ENCODE data around the gene SLC7A11.

Gene SLC7A11

GRCh38 chr4:138262469-138262868, 20.3 kb upstream of the SLC7A11 start:
- H3K36me3 ChIP-seq (ENCODE audit: control insufficient read depth, insufficient read depth, low read length): no peaks in the 10 kb centered on the region
- no peak overlapping the region for H3K4me3 ChIP-seq (ENCODE audit: low read depth, low read length)
- H3K27me3 ChIP-seq (ENCODE audit: control insufficient read depth, insufficient read depth, low read length): no peaks in the 10 kb centered on the region
- no peaks in the 10 kb centered on the region for H3K4me1 ChIP-seq (ENCODE audit: control insufficient read depth, insufficient read depth, low read length)
- no peak overlapping the region for H3K9ac ChIP-seq (ENCODE audit: low read depth, low read length)
- H3K27ac ChIP-seq (ENCODE audit: low read depth, low read length): no peak overlapping the region
- no peaks in the 10 kb centered on the region for H3K9me3 ChIP-seq (ENCODE audit: control insufficient read depth, insufficient read depth, low read length)

- H3K27ac ChIP-seq (ENCODE audit: low read depth, low read length): no peak overlapping the region
- no peaks in the 10 kb centered on the region for H3K36me3 ChIP-seq (ENCODE audit: control insufficient read depth, insufficient read depth, low read length)
- no peak overlapping the region for H3K4me3 ChIP-seq (ENCODE audit: low read depth, low read length)
- H3K9ac ChIP-seq (ENCODE audit: low read depth, low read length): no peak overlapping the region
- H3K4me1 ChIP-seq (ENCODE audit: control insufficient read depth, insufficient read depth, low read length): no peaks in the 10 kb centered on the region
- H3K9me3 ChIP-seq (ENCODE audit: control insufficient read depth, insufficient read depth, low read length): no peaks in the 10 kb centered on the region
- no peaks in the 10 kb centered on the region for H3K27me3 ChIP-seq (ENCODE audit: control insufficient read depth, insufficient read depth, low read length)
These were observed 19.9 kb upstream of the SLC7A11 start for GRCh38 chr4:138262030-138262429.

GRCh38 chr4:138259824-138260223, 17.7 kb upstream of the SLC7A11 start:
- Histone ChIP-seq H3K4me3 (ENCODE audit: low read depth, low read length) (no peak overlapping the region), H3K36me3 (ENCODE audit: control insufficient read depth, insufficient read depth, low read length) (no peaks in the 10 kb centered on the region), H3K9me3 (ENCODE audit: control insufficient read depth, insufficient read depth, low read length) (no peaks in the 10 kb centered on the region; the same call in 1 of the 2 replicates), H3K27ac (ENCODE audit: low read depth, low read length) (no peak overlapping the region), H3K27me3 (ENCODE audit: control insufficient read depth, insufficient read depth, low read length) (no peaks in the 10 kb centered on the region), H3K4me1 (ENCODE audit: control insufficient read depth, insufficient read depth, low read length) (no peaks in the 10 kb centered on the region), H3K9ac (ENCODE audit: low read depth, low read length) (no peak overlapping the region)

- Histone ChIP-seq H3K4me1 (ENCODE audit: control insufficient read depth, insufficient read depth, low read length) (no peaks in the 10 kb centered on the region), H3K36me3 (ENCODE audit: control insufficient read depth, insufficient read depth, low read length) (no peaks in the 10 kb centered on the region)
These were observed 17.1 kb upstream of the SLC7A11 start for GRCh38 chr4:138259271-138259670.

GRCh38 chr4:138256608-138257007, 14.5 kb upstream of the SLC7A11 start:
- no peak overlapping the region for H3K27ac ChIP-seq (ENCODE audit: low read depth, low read length)

More at GRCh38 chr4:138259271-138259670, 17.1 kb upstream of the SLC7A11 start:
- no peak overlapping the region for H3K27ac ChIP-seq (ENCODE audit: low read depth, low read length)
- H3K9ac ChIP-seq (ENCODE audit: low read depth, low read length): no peak overlapping the region
- H3K9me3 ChIP-seq (ENCODE audit: control insufficient read depth, insufficient read depth, low read length): no peaks in the 10 kb centered on the region; the same call in 1 of the 2 replicates
- H3K4me3 ChIP-seq (ENCODE audit: low read depth, low read length): no peak overlapping the region
- H3K27me3 ChIP-seq (ENCODE audit: control insufficient read depth, insufficient read depth, low read length): no peaks in the 10 kb centered on the region

GRCh38 chr4:138255917-138256597, 13.9 kb upstream of the SLC7A11 start:
- no peaks in the 10 kb centered on the region for H3K27me3 ChIP-seq (ENCODE audit: control insufficient read depth, insufficient read depth, low read length)
- no peak overlapping the region for H3K9ac ChIP-seq (ENCODE audit: low read depth, low read length)
- H3K9me3 ChIP-seq (ENCODE audit: control insufficient read depth, insufficient read depth, low read length): no peaks in the 10 kb centered on the region; the same call in 1 of the 2 replicates
- no peak overlapping the region for H3K4me3 ChIP-seq (ENCODE audit: low read depth, low read length)
- no peak overlapping the region for H3K27ac ChIP-seq (ENCODE audit: low read depth, low read length)
- H3K36me3 ChIP-seq (ENCODE audit: control insufficient read depth, insufficient read depth, low read length): no peaks in the 10 kb centered on the region
- no peaks in the 10 kb centered on the region; the same call in 1 of the 2 replicates for H3K4me1 ChIP-seq (ENCODE audit: control insufficient read depth, insufficient read depth, low read length)

More at GRCh38 chr4:138256608-138257007, 14.5 kb upstream of the SLC7A11 start:
- no peaks in the 10 kb centered on the region for H3K27me3 ChIP-seq (ENCODE audit: control insufficient read depth, insufficient read depth, low read length)
- H3K9me3 ChIP-seq (ENCODE audit: control insufficient read depth, insufficient read depth, low read length): no peaks in the 10 kb centered on the region; the same call in 1 of the 2 replicates
- no peaks in the 10 kb centered on the region; the same call in 1 of the 2 replicates for H3K4me1 ChIP-seq (ENCODE audit: control insufficient read depth, insufficient read depth, low read length)
- H3K36me3 ChIP-seq (ENCODE audit: control insufficient read depth, insufficient read depth, low read length): no peaks in the 10 kb centered on the region
- no peak overlapping the region for H3K9ac ChIP-seq (ENCODE audit: low read depth, low read length)
- no peak overlapping the region for H3K4me3 ChIP-seq (ENCODE audit: low read depth, low read length)

GRCh38 chr4:138252551-138252950, 10.4 kb upstream of the SLC7A11 start:
- Histone ChIP-seq H3K9me3 (ENCODE audit: control insufficient read depth, insufficient read depth, low read length) (no peaks in the 10 kb centered on the region; the same call in 1 of the 2 replicates), H3K36me3 (ENCODE audit: control insufficient read depth, insufficient read depth, low read length) (no peaks in the 10 kb centered on the region), H3K9ac (ENCODE audit: low read depth, low read length) (no peak overlapping the region), H3K4me1 (ENCODE audit: control insufficient read depth, insufficient read depth, low read length) (peaks cover 3% of the 10 kb centered on the region; the same call in 1 of the 2 replicates), H3K27ac (ENCODE audit: low read depth, low read length) (no peak overlapping the region), H3K27me3 (ENCODE audit: control insufficient read depth, insufficient read depth, low read length) (no peaks in the 10 kb centered on the region), H3K4me3 (ENCODE audit: low read depth, low read length) (no peak overlapping the region)

- no peak overlapping the region for H3K27ac ChIP-seq (ENCODE audit: low read depth, low read length)
- H3K9ac ChIP-seq (ENCODE audit: low read depth, low read length): no peak overlapping the region
These were observed 9.8 kb upstream of the SLC7A11 start for GRCh38 chr4:138251938-138252337.

GRCh38 chr4:138249132-138249531, 7.0 kb upstream of the SLC7A11 start:
- H3K27ac ChIP-seq (ENCODE audit: low read depth, low read length): no peak overlapping the region
- no peak overlapping the region for H3K4me3 ChIP-seq (ENCODE audit: low read depth, low read length)
- peaks cover 4% of the 10 kb centered on the region; the same call in 1 of the 2 replicates for H3K4me1 ChIP-seq (ENCODE audit: control insufficient read depth, insufficient read depth, low read length)
- no peaks in the 10 kb centered on the region for H3K27me3 ChIP-seq (ENCODE audit: control insufficient read depth, insufficient read depth, low read length)
- no peak overlapping the region for H3K9ac ChIP-seq (ENCODE audit: low read depth, low read length)
- H3K36me3 ChIP-seq (ENCODE audit: control insufficient read depth, insufficient read depth, low read length): no peaks in the 10 kb centered on the region
- no peaks in the 10 kb centered on the region for H3K9me3 ChIP-seq (ENCODE audit: control insufficient read depth, insufficient read depth, low read length)

More at GRCh38 chr4:138251938-138252337, 9.8 kb upstream of the SLC7A11 start:
- Histone ChIP-seq H3K9me3 (ENCODE audit: control insufficient read depth, insufficient read depth, low read length) (no peaks in the 10 kb centered on the region; the same call in 1 of the 2 replicates), H3K27me3 (ENCODE audit: control insufficient read depth, insufficient read depth, low read length) (no peaks in the 10 kb centered on the region), H3K4me3 (ENCODE audit: low read depth, low read length) (no peak overlapping the region), H3K4me1 (ENCODE audit: control insufficient read depth, insufficient read depth, low read length) (peaks cover 3% of the 10 kb centered on the region; the same call in 1 of the 2 replicates), H3K36me3 (ENCODE audit: control insufficient read depth, insufficient read depth, low read length) (no peaks in the 10 kb centered on the region)

GRCh38 chr4:138248058-138248457, 5.9 kb upstream of the SLC7A11 start:
- H3K4me1 ChIP-seq (ENCODE audit: control insufficient read depth, insufficient read depth, low read length): peaks cover 15% of the 10 kb centered on the region
- no peaks in the 10 kb centered on the region for H3K27me3 ChIP-seq (ENCODE audit: control insufficient read depth, insufficient read depth, low read length)
- H3K9ac ChIP-seq (ENCODE audit: low read depth, low read length): no peak overlapping the region
- H3K27ac ChIP-seq (ENCODE audit: low read depth, low read length): no peak overlapping the region
- no peak overlapping the region for H3K4me3 ChIP-seq (ENCODE audit: low read depth, low read length)
- H3K36me3 ChIP-seq (ENCODE audit: control insufficient read depth, insufficient read depth, low read length): no peaks in the 10 kb centered on the region
- no peaks in the 10 kb centered on the region for H3K9me3 ChIP-seq (ENCODE audit: control insufficient read depth, insufficient read depth, low read length)

GRCh38 chr4:138247643-138248042, 5.5 kb upstream of the SLC7A11 start:
- Histone ChIP-seq H3K27me3 (ENCODE audit: control insufficient read depth, insufficient read depth, low read length) (no peaks in the 10 kb centered on the region), H3K36me3 (ENCODE audit: control insufficient read depth, insufficient read depth, low read length) (no peaks in the 10 kb centered on the region), H3K4me3 (ENCODE audit: low read depth, low read length) (no peak overlapping the region), H3K9ac (ENCODE audit: low read depth, low read length) (no peak overlapping the region), H3K27ac (ENCODE audit: low read depth, low read length) (no peak overlapping the region), H3K4me1 (ENCODE audit: control insufficient read depth, insufficient read depth, low read length) (peaks cover 19% of the 10 kb centered on the region), H3K9me3 (ENCODE audit: control insufficient read depth, insufficient read depth, low read length) (no peaks in the 10 kb centered on the region)

Measured in HUES48 (cell line).